WTC11 (cell line): Measurements from ENCODE around the gene ADCY2. TPM values are rescaled to one million over a fixed set of nuclear protein-coding genes. Genes with fewer than 3 reads are reported as not detected.

Experiments
- ATAC-seq: fragments of 200-7000 bp; cut with Tn5 transposase; 2 replicates; pipeline ENCODE4 v1.10.0; 2021; ENCODE audit warnings: mild to moderate bottlenecking, moderate library complexity
- Bru-seq: library from RNA; stranded (reverse); fragments of 400-500 nt; gene quantifications from one replicate; lab custom pipeline; 2021; lab: Mats Ljungman, UMichigan
- CTCF ChIA-PET: fragments of 300-600 bp; sonication (Branson Sonifier 250); formaldehyde crosslinking; loops from one replicate; lab custom pipeline; 2021; ENCODE audit warnings: antibody characterized with exemption; lab: Charles Lee
- POLR2A ChIA-PET: fragments of 350-600 bp; sonication (Branson Sonifier 250); formaldehyde crosslinking; loops from one replicate; lab custom pipeline; 2021; ENCODE audit warnings: antibody characterized with exemption; lab: Charles Lee
- DNase-seq: peaks from one replicate; pipeline ENCODE4 v3.0.0; 2021; ENCODE audit warnings: low spot score
- H3K27ac Mint-ChIP-seq: 2 replicates; pipeline ENCODE4 v1.8.0; 2021; ENCODE audit warnings: mixed read lengths
- H3K27me3 Mint-ChIP-seq: 2 replicates; pipeline ENCODE4 v1.8.0; 2021; ENCODE audit warnings: low read depth, mild to moderate bottlenecking, moderate library complexity, mixed read lengths
- H3K36me3 Mint-ChIP-seq: 2 replicates; pipeline ENCODE4 v1.8.0; 2021; ENCODE audit warnings: mixed read lengths
- H3K4me1 Mint-ChIP-seq: 2 replicates; pipeline ENCODE4 v1.8.0; 2022; ENCODE audit warnings: mixed read lengths
- H3K4me3 Mint-ChIP-seq: 2 replicates; pipeline ENCODE4 v1.8.0; 2021; ENCODE audit warnings: mild to moderate bottlenecking, moderate library complexity, mixed read lengths
- H3K9me3 Mint-ChIP-seq: 2 replicates; pipeline ENCODE4 v1.8.0; 2021; ENCODE audit warnings: mixed read lengths
- E2F4 ChIP-seq: sonication (generic); formaldehyde crosslinking; IDR thresholded peaks from 2 replicates; pipeline ENCODE4 v1.8.1; 2022; ENCODE audit warnings: low read depth, mild to moderate bottlenecking, moderate library complexity, missing genetic modification reagents, borderline replicate concordance
- EMX1 ChIP-seq: fragments of 250-450 bp; sonication (Bioruptor Pico); IDR thresholded peaks from 2 replicates; pipeline ENCODE4 v1.8.0; 2021; ENCODE audit warnings: mild to moderate bottlenecking
- ERG ChIP-seq: fragments of 250-450 bp; sonication (Bioruptor Pico); IDR thresholded peaks from 2 replicates; pipeline ENCODE4 v1.8.0; 2021; ENCODE audit warnings: mild to moderate bottlenecking
- FOXJ3 ChIP-seq: sonication (generic); formaldehyde crosslinking; IDR thresholded peaks from 2 replicates; pipeline ENCODE4 v1.9.0; 2021; ENCODE audit warnings: missing genetic modification reagents, mild to moderate bottlenecking, borderline replicate concordance
- FOXP1 ChIP-seq: sonication (generic); formaldehyde crosslinking; IDR thresholded peaks from 2 replicates; pipeline ENCODE4 v1.8.0; 2022; ENCODE audit warnings: missing genetic modification reagents, mild to moderate bottlenecking, moderate library complexity, borderline replicate concordance
- HMGA2 ChIP-seq: fragments of 250-450 bp; sonication (Bioruptor Pico); IDR thresholded peaks from 2 replicates; pipeline ENCODE4 v1.4.0; 2021; ENCODE audit warnings: mild to moderate bottlenecking, moderate library complexity
- JUN ChIP-seq: sonication (generic); formaldehyde crosslinking; IDR thresholded peaks from 2 replicates; pipeline ENCODE4 v1.8.0; 2023; ENCODE audit warnings: mild to moderate bottlenecking, missing genetic modification reagents
- KAT7 ChIP-seq: sonication (generic); formaldehyde crosslinking; IDR thresholded peaks from 2 replicates; pipeline ENCODE4 v1.8.1; 2023; ENCODE audit warnings: missing genetic modification reagents, mild to moderate bottlenecking, borderline replicate concordance
- NFATC4 ChIP-seq: fragments of 250-450 bp; sonication (Bioruptor Pico); IDR thresholded peaks from 2 replicates; pipeline ENCODE4 v1.9.0; 2021; ENCODE audit warnings: mild to moderate bottlenecking
- PREB ChIP-seq: sonication (generic); formaldehyde crosslinking; IDR thresholded peaks from 2 replicates; pipeline ENCODE4 v1.8.1; 2022; ENCODE audit warnings: mild to moderate bottlenecking, missing genetic modification reagents, moderate library complexity, borderline replicate concordance
- TEAD1 ChIP-seq: sonication (generic); formaldehyde crosslinking; IDR thresholded peaks from 2 replicates; pipeline ENCODE4 v1.8.0; 2022; ENCODE audit warnings: mild to moderate bottlenecking, missing genetic modification reagents
- USF1 ChIP-seq: sonication (generic); formaldehyde crosslinking; IDR thresholded peaks from 2 replicates; pipeline ENCODE4 v1.8.0; 2022; ENCODE audit warnings: mild to moderate bottlenecking, missing genetic modification reagents
- ZNF263 ChIP-seq: sonication (generic); formaldehyde crosslinking; IDR thresholded peaks from 2 replicates; pipeline ENCODE4 v1.8.1; 2022; ENCODE audit warnings: low read depth, mild to moderate bottlenecking, moderate library complexity, missing genetic modification reagents
- ZNF317 ChIP-seq: sonication (generic); formaldehyde crosslinking; IDR thresholded peaks from 2 replicates; pipeline ENCODE4 v1.8.1; 2023; ENCODE audit warnings: low read depth, mild to moderate bottlenecking, moderate library complexity, missing genetic modification reagents, borderline replicate concordance
- ZNF423 ChIP-seq: fragments of 250-450 bp; sonication (Bioruptor Pico); IDR thresholded peaks from 2 replicates; pipeline ENCODE4 v2.1.2; 2022; ENCODE audit warnings: mild to moderate bottlenecking, moderate library complexity
- ZNF671 ChIP-seq: fragments of 250-450 bp; sonication (Bioruptor Pico); IDR thresholded peaks from 2 replicates; pipeline ENCODE4 v1.8.0; 2021; ENCODE audit warnings: mild to moderate bottlenecking
- long read RNA-seq, 3 experiments: library from RNA in 1 of 3; library from capped mRNA in 1 of 3; library from polyadenylated mRNA in 1 of 3; unstranded in 2 of 3; stranded (forward) in 1 of 3; transcript quantifications; one replicate each; pipeline ENCODE4 v2.0.0, GENCODE V29; 2021
- total RNA-seq: library from RNA; stranded (reverse); gene quantifications from 3 replicates; pipeline ENCODE4 v1.2.3, GENCODE V29; 2021

ADCY2 gene
- total RNA-seq (142 to 165 TPM (median 154 TPM) in 3 replicates), Bru-seq, nascent RNA (percentile 97 among the genes with signal in this experiment)
- long read RNA-seq, experiment 1, full-length matches to known transcripts: 175 of 462 reads
- long read RNA-seq, experiment 1, partial matches to known transcripts: 97 of 462 reads
- long read RNA-seq, experiment 1, other reads (novel, unspliced or antisense): 190 of 462 reads
- long read RNA-seq, experiment 2, full-length matches to known transcripts: 22 of 143 reads
- long read RNA-seq, experiment 2, partial matches to known transcripts: 44 of 143 reads
- long read RNA-seq, experiment 2, other reads (novel, unspliced or antisense): 77 of 143 reads
- long read RNA-seq, experiment 3, partial matches to known transcripts: 1 of 4 reads
- long read RNA-seq, experiment 3, other reads (novel, unspliced or antisense): 3 of 4 reads

GRCh38 chr5:7395947-7396712 is at the start of gene ADCY2:
TSS of gene ADCY2 (plus strand) at chr5:7396138. CDS start at chr5:7396297, 159 bp downstream.
- H3K27ac Mint-ChIP-seq: peak within 1 kb of the TSS; percentile 73
- DNase-seq: peak; percentile 26
- TF ChIP-seq JUN (CRISPR knock-in tag) (peak; percentile 55; the same call in 1 of the 2 replicates), KAT7 (0 out of 2 replicates have a peak, but pooled peaks have one; percentile 12), FOXP1 (CRISPR knock-in tag) (peak; percentile 51; the same call in 1 of the 2 replicates), EMX1 (CRISPR knock-in tag) (no peak)
- CTCF ChIA-PET: interaction anchor here (1.0 to 6.1 kb wide), 7 partner anchors 68 to 576 kb away, joined by 3 to 40 read pairs (median 6); no protein-coding TSS in a partner anchor
- peaks cover 70% of the 10 kb centered on the region for H3K4me1 Mint-ChIP-seq
- POLR2A ChIA-PET: interaction anchor here (0.6 to 1.5 kb wide), 4 partner anchors 80 to 281 kb away, joined by 3 to 6 read pairs (median 3); no protein-coding TSS in a partner anchor
- peak within 1 kb of the TSS; percentile 90 for H3K4me3 Mint-ChIP-seq
- no peaks in the 10 kb centered on the region; the same call in 1 of the 2 replicates for H3K27me3 Mint-ChIP-seq
- no peaks in the 10 kb centered on the region for H3K9me3 Mint-ChIP-seq
- peaks cover 14% of the 10 kb centered on the region for H3K36me3 Mint-ChIP-seq
- peak; percentile 9 for ATAC-seq

- POLR2A ChIA-PET: interaction anchor here (1.2 kb wide), 1 partner anchor 15 kb away, joined by 3 read pairs; no protein-coding TSS in a partner anchor
- DNase-seq: peak; percentile 18
Observed at GRCh38 chr5:7347377-7347776, 48.6 kb upstream of the ADCY2 start.

GRCh38 chr5:7348168-7348854 is 47.6 kb upstream of the ADCY2 start:
- H3K4me3 Mint-ChIP-seq: 0 out of 2 replicates have a peak overlapping the region, but pooled peaks have one; percentile 0
- ATAC-seq (peak; percentile 45), DNase-seq (no peak)
- peaks cover 19% of the 10 kb centered on the region for H3K36me3 Mint-ChIP-seq
- peak overlapping the region; percentile 66 for H3K27ac Mint-ChIP-seq
- TF ChIP-seq ZNF671: no peak
- TF ChIP-seq ZNF423 (CRISPR knock-in tag): no peak
- TF ChIP-seq PREB: no peak
- H3K27me3 Mint-ChIP-seq: peaks cover 3% of the 10 kb centered on the region; the same call in 1 of the 2 replicates
- ChIA-PET POLR2A (interaction anchor here (1.2 kb wide), 1 partner anchor 15 kb away, joined by 3 read pairs; no protein-coding TSS in a partner anchor), CTCF (interaction anchor here (0.6 to 2.1 kb wide), 5 partner anchors 15 to 171 kb away, joined by 3 to 6 read pairs (median 3); no protein-coding TSS in a partner anchor)
- H3K9me3 Mint-ChIP-seq: peaks cover 25% of the 10 kb centered on the region
- peaks cover 25% of the 10 kb centered on the region for H3K4me1 Mint-ChIP-seq

More at GRCh38 chr5:7347377-7347776, 48.6 kb upstream of the ADCY2 start:
- peaks cover 21% of the 10 kb centered on the region for H3K36me3 Mint-ChIP-seq
- ATAC-seq: peak; percentile 84
- no peak overlapping the region for H3K4me3 Mint-ChIP-seq
- peaks cover 22% of the 10 kb centered on the region for H3K9me3 Mint-ChIP-seq
- peaks cover 6% of the 10 kb centered on the region; the same call in 1 of the 2 replicates for H3K27me3 Mint-ChIP-seq
- peak overlapping the region; percentile 86 for H3K27ac Mint-ChIP-seq
- TF ChIP-seq TEAD1 (CRISPR knock-in tag): peak; percentile 40; the same call in 1 of the 2 replicates
- no peak for TF ChIP-seq HMGA2
- TF ChIP-seq, all 79 proteins: peak for 1
- CTCF ChIA-PET: interaction anchor here (0.5 to 2.1 kb wide), 3 partner anchors 45 to 172 kb away, joined by 3 to 6 read pairs (median 3); no protein-coding TSS in a partner anchor
- peaks cover 25% of the 10 kb centered on the region for H3K4me1 Mint-ChIP-seq

GRCh38 chr5:7361593-7361992 is 34.3 kb upstream of the ADCY2 start:
- POLR2A ChIA-PET: no interaction called here
- no peak for DNase-seq
- Mint-ChIP-seq H3K9me3 (peaks cover 25% of the 10 kb centered on the region), H3K4me3 (no peak overlapping the region), H3K4me1 (peaks cover 56% of the 10 kb centered on the region), H3K36me3 (peaks cover 23% of the 10 kb centered on the region), H3K27me3 (no peaks in the 10 kb centered on the region), H3K27ac (peak overlapping the region; percentile 18; the same call in 1 of the 2 replicates)
- ATAC-seq: no peak
- CTCF ChIA-PET: interaction anchor here (1.5 kb wide), 1 partner anchor 33 kb away, joined by 3 read pairs; no protein-coding TSS in a partner anchor
- TF ChIP-seq TEAD1 (CRISPR knock-in tag) (no peak), ZNF263 (CRISPR knock-in tag) (no peak), E2F4 (no peak), NFATC4 (CRISPR knock-in tag) (no peak), ERG (no peak), ZNF317 (no peak), USF1 (CRISPR knock-in tag) (no peak), FOXJ3 (CRISPR knock-in tag) (no peak)
